Lower leg skin (tissue), 3 donors: Measurements from ENCODE around the gene SLITRK5.

Experiments used
- POLR2A ChIP-seq, 2 donors: fragments of 450-650 bp; IDR thresholded peaks; one replicate each; pipeline ENCODE4 v1.6.1; 2016 to 2017; ENCODE audit warnings: antibody characterized with exemption in 2 of 2, mild to moderate bottlenecking in 1 of 2, moderate library complexity in 1 of 2
- TF ChIP-seq, protein P1 (sequence below), 3 donors: fragments of 450-650 bp; IDR thresholded peaks; one replicate each; pipeline ENCODE4 v1.5.1; 2016; ENCODE audit warnings: antibody characterized with exemption in 3 of 3, mild to moderate bottlenecking in 3 of 3, moderate library complexity in 2 of 3

DNA sequence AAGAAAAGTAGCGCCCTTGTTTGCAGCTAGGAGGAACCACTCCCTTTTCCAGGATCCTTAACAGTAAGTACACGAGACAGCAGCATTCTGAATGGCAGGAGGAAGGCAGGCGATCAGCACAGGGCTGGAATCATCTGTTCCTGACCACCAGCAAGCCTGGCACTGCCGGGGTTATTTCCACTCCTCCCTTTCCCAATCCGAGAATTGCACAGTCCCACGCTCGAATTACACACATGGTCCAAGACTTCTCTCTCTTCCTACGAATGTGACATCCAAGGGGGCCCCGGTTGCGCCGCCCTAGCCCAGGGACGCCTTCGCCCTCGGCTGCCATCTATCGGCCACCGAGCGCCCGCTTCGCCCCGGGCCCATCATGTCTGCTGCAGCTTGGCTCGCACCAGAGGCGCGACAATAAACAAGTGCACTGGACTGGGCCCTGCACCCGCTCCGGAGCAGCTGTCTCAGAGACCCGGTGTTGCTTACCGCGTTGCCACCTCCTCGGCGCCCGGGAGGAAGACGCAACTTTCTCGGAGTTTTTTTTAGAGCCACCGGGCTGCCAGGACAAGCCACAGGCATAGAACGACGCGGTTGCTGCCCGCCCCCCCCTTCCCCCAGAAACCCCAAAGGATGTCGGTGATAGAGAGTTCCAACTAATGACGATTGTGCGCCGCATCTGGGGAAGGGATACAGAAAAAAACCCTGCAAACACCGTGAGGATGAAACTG lies at the start of gene SLITRK5:
- TF ChIP-seq, protein P1, sequence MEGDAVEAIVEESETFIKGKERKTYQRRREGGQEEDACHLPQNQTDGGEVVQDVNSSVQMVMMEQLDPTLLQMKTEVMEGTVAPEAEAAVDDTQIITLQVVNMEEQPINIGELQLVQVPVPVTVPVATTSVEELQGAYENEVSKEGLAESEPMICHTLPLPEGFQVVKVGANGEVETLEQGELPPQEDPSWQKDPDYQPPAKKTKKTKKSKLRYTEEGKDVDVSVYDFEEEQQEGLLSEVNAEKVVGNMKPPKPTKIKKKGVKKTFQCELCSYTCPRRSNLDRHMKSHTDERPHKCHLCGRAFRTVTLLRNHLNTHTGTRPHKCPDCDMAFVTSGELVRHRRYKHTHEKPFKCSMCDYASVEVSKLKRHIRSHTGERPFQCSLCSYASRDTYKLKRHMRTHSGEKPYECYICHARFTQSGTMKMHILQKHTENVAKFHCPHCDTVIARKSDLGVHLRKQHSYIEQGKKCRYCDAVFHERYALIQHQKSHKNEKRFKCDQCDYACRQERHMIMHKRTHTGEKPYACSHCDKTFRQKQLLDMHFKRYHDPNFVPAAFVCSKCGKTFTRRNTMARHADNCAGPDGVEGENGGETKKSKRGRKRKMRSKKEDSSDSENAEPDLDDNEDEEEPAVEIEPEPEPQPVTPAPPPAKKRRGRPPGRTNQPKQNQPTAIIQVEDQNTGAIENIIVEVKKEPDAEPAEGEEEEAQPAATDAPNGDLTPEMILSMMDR (IDR thresholded peaks at IDR 0.05), result peak in 1 of 3 donors; percentile 40
- no peak for TF ChIP-seq POLR2A (IDR thresholded peaks at IDR 0.05)
